Left kidney (tissue), 2 donors: ENCODE data around the gene RSKR. TPM values are rescaled to one million over a fixed set of nuclear protein-coding genes. Genes with fewer than 3 reads are reported as not detected.
"Not testable (repeated sequence)": the region's sequence is repeated elsewhere in the genome, so short reads cannot be mapped to it uniquely, and the experiment has no call there.

ENCODE experiments used
- DNase-seq: peaks from one replicate; pipeline ENCODE4 v3.0.0-alpha.2; 2013
- polyA plus RNA-seq: library from polyadenylated mRNA; unstranded; fragments of 120-200 nt; gene quantifications from one replicate; pipeline ENCODE4 v1.2.1, GENCODE V29; 2013; ENCODE audit not compliant: insufficient read length

RSKR gene
- polyA plus RNA-seq, 1 donor, result 30.4 TPM

- no peak for DNase-seq
These were observed 12.8 kb upstream of the RSKR start for GRCh38 chr17:28626818-28627217.

- DNase-seq, result no peak
These were observed 10.2 kb upstream of the RSKR start for GRCh38 chr17:28624148-28624547.

GRCh38 chr17:28623696-28624095 is 9.7 kb upstream of the RSKR start:
- DNase-seq, result no peak

- DNase-seq, result no peak
These were observed 8.2 kb upstream of the RSKR start for GRCh38 chr17:28622186-28622585.

- DNase-seq, result no peak
These were observed 6.0 kb upstream of the RSKR start for GRCh38 chr17:28620010-28620409.

- DNase-seq, result no peak
These were observed 4.5 kb upstream of the RSKR start for GRCh38 chr17:28618464-28618863.

GRCh38 chr17:28616281-28616680 is 2.3 kb upstream of the RSKR start:
- no peak for DNase-seq

- no peak for DNase-seq
These were observed 1.4 kb upstream of the RSKR start for GRCh38 chr17:28615260-28615940.

- DNase-seq, result peak; percentile 33
These were observed 781 bp downstream of the RSKR start for GRCh38 chr17:28612936-28613872.

- DNase-seq, result no peak
These were observed 1.5 kb downstream of the RSKR start for GRCh38 chr17:28612531-28612930.

- no peak for DNase-seq
These were observed 3.6 kb downstream of the RSKR start for GRCh38 chr17:28610376-28610775.

- DNase-seq, result not testable (repeated sequence)
These were observed 10.0 kb downstream of the RSKR start for GRCh38 chr17:28604031-28604430.

GRCh38 chr17:28599311-28600184 is 14.4 kb downstream of the RSKR start:
- DNase-seq, result peak; percentile 48

GRCh38 chr17:28598799-28599310 is 15.1 kb downstream of the RSKR start, which contains the start of gene SPAG5:
TSS of gene SPAG5 (minus strand) at chr17:28599025. CDS start at chr17:28598946, 79 bp downstream.
- peak; percentile 92 for DNase-seq

GRCh38 chr17:28598389-28598788 is 15.6 kb downstream of the RSKR start:
- peak; percentile 11 for DNase-seq

- no peak for DNase-seq
These were observed 16.2 kb downstream of the RSKR start for GRCh38 chr17:28597606-28598383.

GRCh38 chr17:28592260-28592659 is 21.7 kb downstream of the RSKR start:
- no peak for DNase-seq

GRCh38 chr17:28585851-28586250 is 28.1 kb downstream of the RSKR start:
- no peak for DNase-seq

GRCh38 chr17:28584434-28584833 is 29.6 kb downstream of the RSKR start:
- no peak for DNase-seq

GRCh38 chr17:28582513-28582912 is 31.5 kb downstream of the RSKR start:
- DNase-seq, result no peak

- DNase-seq, result no peak
These were observed 33.0 kb downstream of the RSKR start for GRCh38 chr17:28580959-28581358.
